ENCODE data around the gene TSHZ2.
"Not testable (repeated sequence)": the region's sequence is repeated elsewhere in the genome, so short reads cannot be mapped to it uniquely, and the experiment has no call there.

Gene TSHZ2

DNA sequence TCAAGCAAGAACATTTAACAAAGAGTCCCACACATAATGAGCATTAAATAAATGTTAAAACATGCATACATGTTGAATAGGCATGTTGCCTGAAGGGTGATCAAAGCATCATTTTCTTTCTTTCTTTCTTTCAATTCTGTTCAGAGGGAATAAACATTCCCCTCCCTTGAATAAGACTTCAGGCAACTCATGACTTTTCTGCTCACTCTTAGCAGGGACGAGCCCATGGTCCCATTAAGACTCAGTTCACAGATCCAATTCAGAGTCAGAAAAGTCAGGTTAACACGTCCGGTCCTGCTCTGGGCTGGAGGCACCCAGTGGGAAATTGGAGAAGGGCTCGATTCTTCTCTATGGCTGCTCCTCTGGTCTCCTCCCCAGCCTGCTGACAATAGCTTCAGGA, 439.7 kb downstream of the TSHZ2 start:
- DNase-seq (ENCODE audit: low read depth in 2 of 2) = no peak

DNA sequence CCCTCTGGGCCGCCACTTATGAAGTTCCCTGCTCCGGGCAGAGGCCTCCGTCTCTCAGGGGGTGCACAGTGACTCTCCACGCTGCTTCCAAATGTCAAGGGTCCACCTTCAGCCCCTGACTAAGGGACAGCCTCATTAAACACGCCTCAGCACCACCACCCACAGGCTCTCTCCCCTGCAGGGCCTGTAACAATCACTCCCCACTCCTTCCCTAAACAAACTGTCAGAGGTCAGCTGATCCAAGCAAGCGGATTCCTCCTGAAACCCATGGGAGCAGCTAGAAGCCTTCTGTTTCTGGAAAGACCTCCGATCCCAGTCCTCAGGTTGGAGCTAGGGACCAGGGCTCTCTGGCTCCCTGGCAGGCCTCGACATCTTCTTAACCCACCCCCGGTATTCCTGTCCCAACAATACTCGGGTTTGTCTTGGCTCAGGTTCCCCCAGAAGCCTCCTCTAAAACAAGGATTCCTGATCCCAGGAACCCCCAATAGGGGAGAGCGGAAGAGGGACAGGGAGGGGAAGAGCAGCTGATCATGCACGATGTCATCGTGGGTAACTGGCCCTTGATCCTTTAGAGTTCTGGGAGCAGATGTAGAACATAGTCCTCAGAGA, 440.5 kb downstream of the TSHZ2 start:
- DNase-seq (ENCODE audit: low read depth in 2 of 2) = no peak

DNA sequence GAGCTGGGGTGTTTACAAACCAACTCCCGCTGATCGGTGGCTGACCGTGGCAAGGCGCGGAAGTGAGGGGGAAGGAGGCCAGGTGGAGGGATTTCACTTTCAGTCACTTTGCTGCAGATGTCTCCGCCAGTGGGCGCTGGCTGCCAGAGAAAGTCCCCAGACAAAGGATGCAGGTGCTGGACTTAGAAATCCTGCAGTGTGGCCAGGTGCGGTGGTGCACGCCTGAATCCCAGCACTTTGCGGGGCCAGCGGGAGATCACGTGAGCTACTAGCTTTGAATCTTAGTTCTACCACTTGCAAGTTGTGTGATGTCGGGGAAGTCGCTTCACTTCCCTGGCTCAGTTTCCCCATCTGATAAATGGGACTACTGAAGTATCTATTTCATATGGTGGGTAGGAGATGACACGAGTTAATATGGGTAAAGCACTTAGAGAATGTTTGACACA, 441.1 kb downstream of the TSHZ2 start:
- peak; percentile 10 to 13 for DNase-seq (ENCODE audit: low read depth in 2 of 2)

DNA sequence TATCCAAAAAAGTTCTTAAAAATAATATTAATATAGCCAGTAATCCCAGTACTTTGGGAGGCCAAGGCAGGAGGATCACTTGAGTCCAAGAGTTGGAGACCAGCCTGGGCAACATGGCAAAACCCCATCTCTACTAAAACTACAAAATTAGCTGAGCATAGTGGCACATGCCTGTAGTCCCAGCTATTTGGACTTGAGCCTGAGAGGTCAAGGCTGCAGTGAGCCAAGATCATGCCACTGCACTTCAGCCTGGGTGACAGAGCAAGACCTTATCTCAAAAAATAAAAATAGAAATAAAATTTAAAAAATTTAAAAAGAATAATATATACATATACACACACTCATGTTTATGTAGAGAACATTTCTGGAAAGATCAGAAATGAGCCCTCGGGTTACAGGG, 441.7 kb downstream of the TSHZ2 start:
- not testable (repeated sequence) for DNase-seq (ENCODE audit: low read depth in 2 of 2)

DNA sequence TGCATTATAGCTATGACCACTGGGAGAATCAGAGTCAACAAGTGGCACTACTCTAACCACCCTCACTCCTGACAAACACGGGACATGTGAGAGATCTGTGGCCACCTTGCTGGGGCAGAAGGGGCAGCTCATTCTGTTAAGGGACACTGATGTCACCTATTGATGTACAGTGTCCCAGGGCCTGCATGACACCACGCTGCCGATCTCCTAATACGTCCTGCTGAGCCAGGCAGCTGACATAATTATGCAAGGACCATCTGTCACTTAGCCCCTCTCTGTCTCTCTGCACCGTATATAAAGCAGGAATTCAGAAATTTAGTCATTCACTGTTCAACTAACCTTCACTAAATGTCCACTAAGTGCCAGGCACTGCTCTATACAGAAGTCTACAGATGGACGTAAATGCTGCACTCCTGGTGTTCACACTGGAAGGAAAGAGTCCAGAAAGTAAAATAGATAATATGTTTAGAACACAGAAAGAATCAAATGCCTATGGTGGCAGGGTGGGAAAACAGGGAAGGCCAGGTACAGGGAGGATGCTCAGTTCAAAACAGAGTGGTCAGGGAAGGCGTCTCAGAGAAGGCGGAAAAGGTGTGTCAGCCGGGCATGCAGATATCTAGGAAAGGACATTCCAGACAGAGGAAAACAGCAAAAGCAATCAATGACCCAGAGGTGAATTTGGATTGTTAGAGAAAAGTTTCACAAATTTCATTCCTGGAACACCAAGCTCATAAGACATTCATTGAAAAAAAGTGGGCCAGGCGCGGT, 447.7 kb downstream of the TSHZ2 start:
- no peak for DNase-seq (ENCODE audit: low read depth in 2 of 2)

- DNase-seq (ENCODE audit: low read depth in 2 of 2) = no peak
These were observed 449.2 kb downstream of the TSHZ2 start for GRCh38 chr20:53421343-53421742.

- no peak for DNase-seq (ENCODE audit: low read depth in 2 of 2)
These were observed 449.9 kb downstream of the TSHZ2 start for GRCh38 chr20:53422039-53422438.

DNA sequence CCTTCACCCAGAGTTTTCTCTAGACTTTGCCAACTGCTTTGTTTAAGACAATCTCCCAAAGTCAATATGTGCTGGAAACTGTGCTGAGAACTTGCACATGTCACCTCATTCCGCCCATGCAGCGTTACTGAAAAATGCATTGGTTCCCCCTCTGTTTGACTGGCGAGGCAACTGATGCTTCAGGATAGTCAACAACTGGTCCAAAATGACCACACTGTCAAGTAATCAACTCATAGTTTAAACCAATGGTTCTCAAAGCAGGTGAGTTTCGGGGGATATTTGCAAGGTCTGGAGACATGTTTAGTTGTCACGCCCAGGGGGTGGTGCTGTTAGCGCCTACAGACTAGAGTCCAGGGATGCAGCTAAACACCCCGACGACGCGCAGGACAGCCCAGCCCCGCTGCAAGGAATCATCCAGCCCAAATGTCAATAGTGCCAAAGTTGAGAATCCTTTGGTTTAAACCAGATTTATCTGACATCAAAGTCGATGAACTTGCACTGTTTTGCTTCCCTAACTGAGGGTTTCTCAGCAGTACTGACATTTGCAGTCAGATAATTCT, 451.5 kb downstream of the TSHZ2 start:
- no peak for DNase-seq (ENCODE audit: low read depth in 2 of 2)

DNA sequence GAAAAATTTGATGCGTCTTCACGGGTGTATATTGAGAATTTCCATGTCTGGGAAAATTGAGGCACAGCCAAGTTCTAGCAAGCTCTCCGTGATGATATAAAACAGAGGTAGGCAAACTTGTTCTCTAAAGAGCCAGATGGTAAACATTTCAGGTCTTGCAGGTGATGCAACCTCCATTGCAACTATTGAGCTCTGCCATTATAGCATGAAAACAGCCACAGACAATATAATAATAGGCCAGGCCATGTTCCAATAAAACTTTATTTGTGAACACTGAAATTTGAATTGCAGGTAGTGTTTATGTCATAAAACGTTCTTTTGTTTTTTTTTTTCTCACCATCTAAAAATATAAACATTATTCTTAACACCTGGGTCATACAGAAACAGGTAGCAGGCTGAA, 453.3 kb downstream of the TSHZ2 start:
- DNase-seq (ENCODE audit: low read depth in 2 of 2) = no peak

GRCh38 chr20:53425941-53426340, 453.8 kb downstream of the TSHZ2 start:
- no peak for DNase-seq (ENCODE audit: low read depth in 2 of 2)

DNA sequence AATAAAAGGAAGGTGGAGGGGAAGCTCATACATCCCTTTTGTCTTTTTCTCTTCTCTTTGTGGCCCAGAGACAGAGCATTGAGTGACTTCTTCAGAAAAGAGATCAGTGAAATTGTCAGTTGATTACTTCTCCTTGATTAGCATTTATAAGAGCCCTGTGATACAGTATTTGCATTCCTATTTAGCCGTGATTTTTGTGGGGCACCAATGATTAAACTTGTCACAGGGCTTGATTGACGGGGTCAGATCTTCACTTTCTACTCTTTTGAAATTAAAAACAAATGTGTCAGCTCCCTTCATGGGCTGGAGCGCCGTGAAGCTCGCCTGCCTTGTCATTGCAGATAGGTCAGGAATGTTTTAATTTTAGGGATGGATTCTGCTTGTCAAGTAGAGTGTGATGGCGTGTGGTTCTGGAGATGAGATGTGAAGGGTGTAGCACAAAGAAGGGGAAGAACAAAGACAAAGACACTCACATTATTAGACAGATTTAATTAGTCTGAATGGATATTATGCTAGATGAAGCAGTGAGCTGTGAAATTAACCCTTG, 454.7 kb downstream of the TSHZ2 start:
- no peak for DNase-seq (ENCODE audit: low read depth in 2 of 2)

GRCh38 chr20:53427951-53428350, 455.8 kb downstream of the TSHZ2 start:
- DNase-seq (ENCODE audit: low read depth in 2 of 2) = no peak

DNA sequence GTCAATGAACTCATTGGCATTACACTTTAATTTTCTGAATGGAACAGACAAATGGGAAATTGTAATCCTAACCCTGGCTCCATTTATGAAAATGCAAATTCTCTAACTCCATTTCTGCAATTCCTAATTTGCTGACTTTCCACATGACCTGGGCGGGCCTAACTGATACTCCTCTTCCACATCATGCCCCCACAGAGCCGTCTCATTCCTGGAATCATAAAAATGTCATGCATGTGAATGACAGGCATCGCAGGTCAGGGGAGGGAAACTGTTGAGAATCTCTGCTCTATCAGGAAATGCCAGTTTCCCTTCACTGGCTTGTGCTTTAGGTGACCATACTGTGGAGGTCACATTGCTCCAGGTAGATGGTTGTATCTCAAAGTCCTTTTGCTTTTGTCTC, 456.4 kb downstream of the TSHZ2 start:
- DNase-seq (ENCODE audit: low read depth in 2 of 2) = no peak

DNA sequence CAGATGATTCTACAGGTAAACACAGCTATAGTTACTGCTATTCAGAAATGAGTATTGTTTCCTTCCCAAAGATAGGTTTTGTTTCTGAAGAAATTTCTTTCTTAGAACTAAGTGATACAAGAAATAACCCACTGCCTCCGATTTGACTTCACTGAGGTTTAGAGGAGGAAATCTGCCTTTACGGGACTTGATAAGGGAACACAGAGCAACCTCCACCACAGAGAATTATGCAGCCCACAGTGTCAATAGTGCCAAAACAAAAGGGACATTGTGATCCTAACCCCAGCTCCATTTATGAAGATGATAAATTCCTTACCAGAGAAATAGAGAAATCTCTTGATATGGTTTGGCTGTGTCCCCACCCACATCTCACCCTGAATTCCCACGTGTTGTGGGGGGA, 456.8 kb downstream of the TSHZ2 start:
- no peak for DNase-seq (ENCODE audit: low read depth in 2 of 2)

- DNase-seq (ENCODE audit: low read depth in 2 of 2) = no peak
These were observed 462.5 kb downstream of the TSHZ2 start for GRCh38 chr20:53434662-53435061.

DNA sequence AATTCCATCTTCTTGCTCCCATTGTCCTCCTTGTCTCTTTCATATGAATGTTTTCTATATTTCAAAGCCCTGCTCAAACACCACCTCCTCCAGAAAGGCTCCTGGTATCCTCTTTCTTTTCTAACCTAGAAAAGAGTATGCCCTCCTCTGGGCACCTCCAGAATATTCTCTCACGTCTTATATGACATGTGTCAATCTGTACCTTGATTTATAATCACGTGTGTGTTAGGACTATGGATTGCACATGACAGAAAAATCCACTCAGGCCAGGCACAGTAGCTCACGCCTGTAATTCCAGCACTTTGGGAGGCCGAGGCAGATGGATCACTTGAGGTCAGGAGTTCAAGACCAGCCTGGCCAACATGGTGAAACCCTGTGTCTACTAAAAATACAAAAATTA, 464.8 kb downstream of the TSHZ2 start:
- DNase-seq (ENCODE audit: low read depth in 2 of 2) = not testable (repeated sequence)

GRCh38 chr20:53438368-53438767, 466.2 kb downstream of the TSHZ2 start:
- DNase-seq (ENCODE audit: low read depth in 2 of 2) = no peak

- DNase-seq (ENCODE audit: low read depth in 2 of 2) = no peak
These were observed 466.9 kb downstream of the TSHZ2 start for GRCh38 chr20:53439046-53439445.

DNA sequence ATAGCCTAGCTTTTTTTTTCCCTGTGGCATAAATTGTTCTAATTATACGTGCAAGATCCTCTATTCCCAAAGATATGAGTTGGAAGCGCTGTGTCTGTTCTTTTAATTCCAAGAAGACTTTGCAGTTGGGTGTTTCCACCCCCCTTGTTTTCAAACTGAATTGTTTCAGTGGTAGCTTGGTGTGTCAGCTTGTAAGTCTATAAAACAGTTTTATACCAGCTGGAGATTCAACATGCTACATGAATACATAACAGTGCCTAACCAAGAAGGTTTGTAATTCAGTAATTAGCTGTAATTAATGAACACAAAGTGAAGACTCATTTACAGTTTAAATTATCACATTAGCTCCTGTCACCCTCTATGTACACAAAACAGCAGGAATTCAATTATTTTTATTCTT, 467.5 kb downstream of the TSHZ2 start:
- DNase-seq (ENCODE audit: low read depth in 2 of 2) = no peak

DNA sequence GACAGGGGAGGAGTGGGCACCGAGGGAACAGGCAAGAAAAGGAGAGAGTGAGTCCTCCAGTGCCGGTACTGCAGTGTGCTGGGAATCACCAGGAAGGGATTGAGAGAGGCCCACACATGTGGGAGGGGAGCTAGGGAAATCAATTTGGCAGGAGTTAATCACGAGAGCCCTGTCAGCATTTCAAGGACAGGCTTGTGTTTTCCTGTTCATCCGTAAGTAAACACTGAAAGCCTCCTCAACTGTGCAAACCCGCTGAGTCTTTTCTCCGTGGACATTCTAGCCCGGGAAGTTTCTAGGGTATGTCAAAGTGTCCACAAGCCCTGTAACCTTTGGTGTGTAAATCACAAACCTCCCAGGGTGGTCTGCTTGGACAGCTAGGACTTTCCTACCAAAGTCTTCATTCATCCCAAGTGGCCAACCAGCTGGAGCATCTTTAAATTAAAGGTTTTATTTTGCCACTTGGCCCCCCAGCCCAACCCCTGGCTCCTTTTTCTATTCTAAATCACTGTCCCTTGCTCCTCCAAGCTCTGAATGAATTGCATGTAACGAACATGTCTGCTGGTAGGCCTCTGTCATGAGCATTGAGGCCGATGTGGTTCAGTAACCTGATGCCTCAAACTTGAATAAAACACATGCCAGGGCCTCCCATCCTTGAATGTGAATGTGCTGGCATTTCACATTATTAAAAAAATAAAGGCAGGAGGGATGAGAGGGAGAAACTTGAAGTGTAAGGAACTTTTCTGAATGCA, 472.4 kb downstream of the TSHZ2 start:
- no peak for DNase-seq (ENCODE audit: low read depth in 2 of 2)

DNA sequence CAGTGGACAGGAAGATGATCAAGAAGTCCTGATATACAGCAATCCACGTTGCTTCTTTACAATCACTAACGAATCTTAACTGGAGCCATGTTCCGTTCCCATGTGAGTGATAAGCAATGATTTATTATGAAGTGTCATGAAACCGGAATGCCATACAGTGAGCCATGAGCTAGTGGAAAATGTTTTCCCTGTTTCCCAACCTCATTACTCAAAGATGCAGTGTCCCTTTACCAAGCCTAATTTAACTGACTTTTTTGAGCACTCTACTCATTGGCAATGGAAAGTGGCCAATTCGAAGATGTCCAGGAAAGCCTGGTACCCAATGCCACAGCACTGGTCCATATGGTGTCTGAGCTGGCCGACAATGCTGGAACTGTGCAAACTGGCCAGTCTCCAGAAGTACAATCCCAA, 473.2 kb downstream of the TSHZ2 start:
- no peak for DNase-seq (ENCODE audit: low read depth in 2 of 2)

DNA sequence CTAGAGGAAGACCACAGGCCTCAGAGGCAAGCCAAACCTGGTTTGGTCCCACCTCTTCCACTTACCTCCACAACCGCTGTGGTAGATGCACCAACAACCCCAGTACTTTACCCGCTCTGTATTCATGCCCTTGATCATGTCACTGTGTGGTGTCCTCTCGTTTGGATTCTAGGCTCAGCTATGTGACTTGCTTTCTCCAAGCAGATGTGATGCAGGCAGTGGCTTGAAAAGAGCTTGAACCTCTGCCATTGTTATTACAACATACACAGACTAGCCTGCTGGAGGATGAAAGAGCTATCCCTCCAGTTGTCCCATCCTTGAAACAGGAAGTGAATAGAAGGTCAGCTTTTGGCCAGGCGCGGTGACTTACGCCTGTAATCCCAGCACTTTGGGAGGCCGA, 473.8 kb downstream of the TSHZ2 start:
- no peak for DNase-seq (ENCODE audit: low read depth in 2 of 2)
